Endothelial cell of umbilical vein (primary cell): ENCODE measurements around the gene CNTN2.

Experiments used
- CTCF ChIP-seq, 2 donors: IDR thresholded peaks; 1 replicate in 1 of 2; 2 replicates in 1 of 2; pipeline ENCODE4 v1.5.1; 2011; ENCODE audit warnings: low read length in 2 of 2, mild to moderate bottlenecking in 2 of 2, moderate library complexity in 2 of 2, control low read depth in 1 of 2, inconsistent platforms in 1 of 2, low read depth in 1 of 2; ENCODE audit not compliant: insufficient read depth in 1 of 2; ENCODE audit errors: extremely low read depth in 1 of 2
- EZH2 ChIP-seq: IDR thresholded peaks from 2 replicates; pipeline ENCODE4 v1.6.1; 2012; ENCODE audit warnings: borderline replicate concordance, low read depth, mild to moderate bottlenecking, moderate library complexity, low read length, inconsistent platforms; ENCODE audit not compliant: severe bottlenecking
- FOS ChIP-seq: IDR thresholded peaks from 2 replicates; pipeline ENCODE4 v1.6.1; 2011; ENCODE audit warnings: mild to moderate bottlenecking, low read length, moderate library complexity, borderline replicate concordance; ENCODE audit not compliant: insufficient read depth
- GATA2 ChIP-seq: IDR thresholded peaks from 2 replicates; pipeline ENCODE4 v1.7.0; 2011; ENCODE audit warnings: low read depth, mild to moderate bottlenecking, moderate library complexity, mixed read lengths, low read length; ENCODE audit not compliant: insufficient read length, insufficient read depth
- MAX ChIP-seq: IDR thresholded peaks from 2 replicates; pipeline ENCODE4 v1.6.1; 2011; ENCODE audit not compliant: insufficient read depth, insufficient read length
- MYC ChIP-seq: IDR thresholded peaks from one replicate; pipeline ENCODE4 v1.6.1; 2011; ENCODE audit warnings: mild to moderate bottlenecking, low read depth, low read length
- POLR2A ChIP-seq: IDR thresholded peaks from 2 replicates; pipeline ENCODE4 v1.6.1; 2012; ENCODE audit warnings: low read depth, mild to moderate bottlenecking, control low read depth, low read length
- POLR2AphosphoS5 ChIP-seq: IDR thresholded peaks from 2 replicates; pipeline ENCODE4 v1.6.1; 2012; ENCODE audit warnings: low read depth, mild to moderate bottlenecking, control low read depth, low read length, moderate library complexity; ENCODE audit not compliant: insufficient read depth

GRCh38 chr1:205068457-205069040 lies 25.5 kb downstream of the CNTN2 start:
- TF ChIP-seq CTCF (IDR thresholded peaks at IDR 0.05; ENCODE audit: extremely low read depth in 1 of 2, insufficient read depth in 1 of 2, low read depth in 1 of 2, low read length in 2 of 2), result no peak
- no peak for TF ChIP-seq POLR2AphosphoS5
- TF ChIP-seq EZH2, result no peak
- TF ChIP-seq POLR2A, result no peak
- no peak for TF ChIP-seq FOS
- no peak for TF ChIP-seq MYC
- TF ChIP-seq MAX, result no peak
- no peak for TF ChIP-seq GATA2
